K562 (cell line): ENCODE results near the gene PPP1R14B. TPM values are rescaled to one million over a fixed set of nuclear protein-coding genes. Genes with fewer than 3 reads are reported as not detected.

Source experiments
- FOXM1 ChIP-seq, 2 experiments: fragments of 450-650 bp in 1 of 2; sonication (generic) in 1 of 2; formaldehyde crosslinking in 1 of 2; IDR thresholded peaks; 2 replicates each; pipeline versions ENCODE4 v1.6.1 to v1.9.0; 2017 to 2022; ENCODE audit warnings: low read depth in 2 of 2, mild to moderate bottlenecking in 2 of 2, missing genetic modification reagents in 1 of 2, moderate library complexity in 1 of 2
- HNRNPL ChIP-seq: fragments of 200-400 bp; formaldehyde crosslinking; IDR thresholded peaks from 2 replicates; pipeline ENCODE4 v1.6.1; 2017; ENCODE audit warnings: low read depth, mild to moderate bottlenecking, low read length
- KDM5B ChIP-seq: fragments of 200-600 bp; sonication (generic); IDR thresholded peaks from 2 replicates; pipeline ENCODE4 v1.6.1; 2012; ENCODE audit warnings: low read depth, mild to moderate bottlenecking, moderate library complexity, low read length, control low read depth, inconsistent platforms; ENCODE audit not compliant: insufficient replicate concordance
- NCOA2 ChIP-seq, 2 experiments: fragments of 450-650 bp; IDR thresholded peaks; 2 replicates each; pipeline ENCODE4 v1.6.1; 2018; ENCODE audit warnings: mild to moderate bottlenecking in 2 of 2, moderate library complexity in 1 of 2; ENCODE audit not compliant: partially characterized antibody in 2 of 2
- PURB ChIP-seq: sonication (generic); formaldehyde crosslinking; IDR thresholded peaks from 2 replicates; pipeline ENCODE4 v1.9.0; 2021; ENCODE audit warnings: low read depth, mild to moderate bottlenecking, missing genetic modification reagents
- TAL1 ChIP-seq: fragments of 450-650 bp; IDR thresholded peaks from 2 replicates; pipeline ENCODE4 v1.6.1; 2016; ENCODE audit warnings: mild to moderate bottlenecking
- TCF3 ChIP-seq: sonication (generic); formaldehyde crosslinking; IDR thresholded peaks from 2 replicates; pipeline ENCODE4 v1.4.0; 2020; ENCODE audit warnings: mild to moderate bottlenecking, missing genetic modification reagents
- TEAD2 ChIP-seq: fragments of 450-650 bp; IDR thresholded peaks from 2 replicates; pipeline ENCODE4 v1.6.1; 2016; ENCODE audit warnings: missing genetic modification characterization, control low read depth, missing compliant biosample characterization
- THRAP3 ChIP-seq: fragments of 450-650 bp; IDR thresholded peaks from 2 replicates; pipeline ENCODE4 v1.6.1; 2016; ENCODE audit warnings: mild to moderate bottlenecking, inconsistent platforms, borderline replicate concordance
- ZNF253 ChIP-seq: fragments of 250-450 bp; sonication (Bioruptor Pico); conservative IDR thresholded peaks from 2 replicates; pipeline ENCODE4 v1.6.1; 2021; ENCODE audit warnings: mild to moderate bottlenecking
- polyA plus RNA-seq, 8 experiments: library from polyadenylated mRNA; depleted of rRNA in 4 of 8; stranded (reverse) in 5 of 8; unstranded in 3 of 8; fragments of >200 nt; fragmentation: Nextera tagmentation in 2 of 8; fragmentation: Illumina TruSeq in 1 of 8; extraction: Ambion mirVana in 2 of 8; extraction: Trizol in 1 of 8; gene quantifications; 2 replicates each; pipeline versions ENCODE4 v1.2.1 to v1.2.3, GENCODE V29; 2011 to 2014; ENCODE audit warnings: inconsistent platforms in 1 of 8, missing spikeins in 1 of 8
- total RNA-seq, 7 experiments: library from RNA; depleted of rRNA in 6 of 7; stranded (reverse); fragments of >200 nt in 6 of 7; fragmentation: Illumina TruSeq in 2 of 7; extraction: Trizol in 2 of 7; gene quantifications; 2 replicates each; pipeline versions ENCODE4 v1.2.1 to v1.2.3, GENCODE V29; 2011 to 2021; ENCODE audit warnings: low replicate concordance in 1 of 7
- TF ChIP-seq, protein P1 (sequence below), 2 experiments: fragments of 450-650 bp in 1 of 2; sonication (generic) in 1 of 2; formaldehyde crosslinking in 1 of 2; IDR thresholded peaks; 2 replicates each; pipeline versions ENCODE4 v1.7.1 to v1.9.0; 2016 to 2022; ENCODE audit warnings: inconsistent platforms in 1 of 2, mild to moderate bottlenecking in 1 of 2, missing genetic modification reagents in 1 of 2
- TF ChIP-seq, protein P2 (sequence below): fragments of 250-450 bp; sonication (Bioruptor Pico); IDR thresholded peaks from 2 replicates; pipeline ENCODE4 v1.4.0; 2020; ENCODE audit warnings: mild to moderate bottlenecking, moderate library complexity, borderline replicate concordance

PPP1R14B gene
- total and polyA plus RNA-seq, 9 of the 15 experiments (the other 6 are each of a cell fraction or from before 2014, with no cell fraction given): 7.7 to 566 (median 212) TPM

DNA sequence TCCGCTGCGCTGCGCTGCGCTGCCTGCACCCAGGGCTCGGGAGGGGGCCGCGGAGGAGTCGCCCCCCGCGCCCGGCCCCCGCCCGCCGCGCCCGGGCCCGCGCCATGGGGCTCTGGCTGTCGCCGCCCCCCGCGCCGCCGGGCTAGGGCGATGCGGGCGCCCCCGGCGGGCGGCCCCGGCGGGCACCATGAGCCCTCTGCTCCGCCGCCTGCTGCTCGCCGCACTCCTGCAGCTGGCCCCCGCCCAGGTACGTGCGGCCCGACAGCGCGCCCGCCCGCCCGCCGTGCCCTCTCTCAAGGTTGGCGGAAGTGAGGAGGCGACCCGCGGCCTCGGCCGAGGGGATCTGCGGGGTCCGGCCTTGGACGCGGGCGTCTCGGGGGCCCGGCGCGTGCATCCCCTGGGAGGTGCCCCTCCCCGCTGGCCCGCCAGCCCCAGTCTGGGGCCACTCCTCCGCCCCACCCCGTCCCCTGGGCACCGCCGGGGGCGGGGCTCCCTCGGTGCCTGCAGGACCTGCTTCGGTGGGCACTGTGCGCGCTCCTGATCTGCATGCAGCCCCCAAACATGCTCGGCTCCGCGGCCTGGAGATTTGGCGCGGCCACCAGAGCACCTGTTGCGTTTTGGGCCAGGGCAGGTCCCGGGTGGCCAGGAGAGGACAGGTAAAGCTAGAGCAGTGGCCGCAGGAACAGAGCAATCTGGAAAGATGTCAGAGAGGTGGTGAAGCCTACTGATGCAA is 11.9 kb downstream of the PPP1R14B start (continued):
- TF ChIP-seq, protein P1, sequence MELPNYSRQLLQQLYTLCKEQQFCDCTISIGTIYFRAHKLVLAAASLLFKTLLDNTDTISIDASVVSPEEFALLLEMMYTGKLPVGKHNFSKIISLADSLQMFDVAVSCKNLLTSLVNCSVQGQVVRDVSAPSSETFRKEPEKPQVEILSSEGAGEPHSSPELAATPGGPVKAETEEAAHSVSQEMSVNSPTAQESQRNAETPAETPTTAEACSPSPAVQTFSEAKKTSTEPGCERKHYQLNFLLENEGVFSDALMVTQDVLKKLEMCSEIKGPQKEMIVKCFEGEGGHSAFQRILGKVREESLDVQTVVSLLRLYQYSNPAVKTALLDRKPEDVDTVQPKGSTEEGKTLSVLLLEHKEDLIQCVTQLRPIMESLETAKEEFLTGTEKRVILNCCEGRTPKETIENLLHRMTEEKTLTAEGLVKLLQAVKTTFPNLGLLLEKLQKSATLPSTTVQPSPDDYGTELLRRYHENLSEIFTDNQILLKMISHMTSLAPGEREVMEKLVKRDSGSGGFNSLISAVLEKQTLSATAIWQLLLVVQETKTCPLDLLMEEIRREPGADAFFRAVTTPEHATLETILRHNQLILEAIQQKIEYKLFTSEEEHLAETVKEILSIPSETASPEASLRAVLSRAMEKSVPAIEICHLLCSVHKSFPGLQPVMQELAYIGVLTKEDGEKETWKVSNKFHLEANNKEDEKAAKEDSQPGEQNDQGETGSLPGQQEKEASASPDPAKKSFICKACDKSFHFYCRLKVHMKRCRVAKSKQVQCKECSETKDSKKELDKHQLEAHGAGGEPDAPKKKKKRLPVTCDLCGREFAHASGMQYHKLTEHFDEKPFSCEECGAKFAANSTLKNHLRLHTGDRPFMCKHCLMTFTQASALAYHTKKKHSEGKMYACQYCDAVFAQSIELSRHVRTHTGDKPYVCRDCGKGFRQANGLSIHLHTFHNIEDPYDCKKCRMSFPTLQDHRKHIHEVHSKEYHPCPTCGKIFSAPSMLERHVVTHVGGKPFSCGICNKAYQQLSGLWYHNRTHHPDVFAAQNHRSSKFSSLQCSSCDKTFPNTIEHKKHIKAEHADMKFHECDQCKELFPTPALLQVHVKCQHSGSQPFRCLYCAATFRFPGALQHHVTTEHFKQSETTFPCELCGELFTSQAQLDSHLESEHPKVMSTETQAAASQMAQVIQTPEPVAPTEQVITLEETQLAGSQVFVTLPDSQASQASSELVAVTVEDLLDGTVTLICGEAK (IDR thresholded peaks at IDR 0.05): 0 out of 2 replicates have a peak, but pooled peaks have one; percentile 22
- TF ChIP-seq, protein P1 (CRISPR knock-in tag; IDR thresholded peaks at IDR 0.05): no peak
- peak; percentile 53; the same call in 1 of the 2 replicates for TF ChIP-seq HNRNPL
- no peak for TF ChIP-seq NCOA2 (IDR thresholded peaks at IDR 0.05; ENCODE audit: partially characterized antibody in 2 of 2)
- TF ChIP-seq TAL1: no peak
- TF ChIP-seq THRAP3: no peak
- no peak for TF ChIP-seq FOXM1 (IDR thresholded peaks at IDR 0.05; ENCODE audit: low read depth)
- 0 out of 2 replicates have a peak, but pooled peaks have one; percentile 10 for TF ChIP-seq FOXM1 (CRISPR knock-in tag; IDR thresholded peaks at IDR 0.05; ENCODE audit: low read depth)
- no peak for TF ChIP-seq TCF3 (CRISPR knock-in tag)
- TF ChIP-seq ZNF253 (CRISPR knock-in tag): no peak
- TF ChIP-seq TEAD2 (tag): no peak
- TF ChIP-seq, protein P2, sequence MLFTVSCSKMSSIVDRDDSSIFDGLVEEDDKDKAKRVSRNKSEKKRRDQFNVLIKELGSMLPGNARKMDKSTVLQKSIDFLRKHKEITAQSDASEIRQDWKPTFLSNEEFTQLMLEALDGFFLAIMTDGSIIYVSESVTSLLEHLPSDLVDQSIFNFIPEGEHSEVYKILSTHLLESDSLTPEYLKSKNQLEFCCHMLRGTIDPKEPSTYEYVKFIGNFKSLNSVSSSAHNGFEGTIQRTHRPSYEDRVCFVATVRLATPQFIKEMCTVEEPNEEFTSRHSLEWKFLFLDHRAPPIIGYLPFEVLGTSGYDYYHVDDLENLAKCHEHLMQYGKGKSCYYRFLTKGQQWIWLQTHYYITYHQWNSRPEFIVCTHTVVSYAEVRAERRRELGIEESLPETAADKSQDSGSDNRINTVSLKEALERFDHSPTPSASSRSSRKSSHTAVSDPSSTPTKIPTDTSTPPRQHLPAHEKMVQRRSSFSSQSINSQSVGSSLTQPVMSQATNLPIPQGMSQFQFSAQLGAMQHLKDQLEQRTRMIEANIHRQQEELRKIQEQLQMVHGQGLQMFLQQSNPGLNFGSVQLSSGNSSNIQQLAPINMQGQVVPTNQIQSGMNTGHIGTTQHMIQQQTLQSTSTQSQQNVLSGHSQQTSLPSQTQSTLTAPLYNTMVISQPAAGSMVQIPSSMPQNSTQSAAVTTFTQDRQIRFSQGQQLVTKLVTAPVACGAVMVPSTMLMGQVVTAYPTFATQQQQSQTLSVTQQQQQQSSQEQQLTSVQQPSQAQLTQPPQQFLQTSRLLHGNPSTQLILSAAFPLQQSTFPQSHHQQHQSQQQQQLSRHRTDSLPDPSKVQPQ (CRISPR knock-in tag): no peak
- TF ChIP-seq KDM5B: peak; percentile 27
- no peak for TF ChIP-seq PURB (CRISPR knock-in tag)
